ENCODE data around the gene CDON. TPM values are rescaled to one million over a fixed set of nuclear protein-coding genes. Genes with fewer than 3 reads are reported as not detected.

The CDON gene
- total RNA-seq, 2 donors from 2014 or later, result 5.6 to 7.3 TPM

- 34% methylated on average over 10 to 20 of the region's 20 CpGs for WGBS, 2 donors
- DNase-seq (peak; percentile 68 to 79 (median 68)), ATAC-seq (peak; percentile 82)
- Histone ChIP-seq H3K9me3 (no peaks in the 10 kb centered on the region), H3K4me3 (no peak overlapping the region), H3K4me1 (peaks cover 6% of the 10 kb centered on the region), H3K27ac (no peak overlapping the region), H3K27me3 (no peaks in the 10 kb centered on the region), H3K36me3 (replicated peaks in 1 of 2; ENCODE audit: insufficient read depth in 1 of 2, low read depth in 2 of 2) (no peaks in the 10 kb centered on the region)
- TF ChIP-seq POLR2A (IDR thresholded peaks at IDR 0.05), result no peak
- peak; percentile 54 to 76 (median 70) for TF ChIP-seq CTCF (IDR thresholded peaks at IDR 0.05)
- intact Hi-C loops (cut with DNase I), result loop anchor here (5.0 kb wide), 1 partner anchor 255 kb away; no protein-coding TSS in a partner anchor
Observed at GRCh38 chr11:125941619-125942611, 120.8 kb downstream of the CDON start.

- intact Hi-C loops (cut with DNase I), result loop anchor here (5.0 kb wide), 1 partner anchor 256 kb away; no protein-coding TSS in a partner anchor
Observed at GRCh38 chr11:125941267-125941618, 121.4 kb downstream of the CDON start.

GRCh38 chr11:125940145-125940544 lies 122.5 kb downstream of the CDON start:
- H3K27ac ChIP-seq, result no peak overlapping the region
- no peaks in the 10 kb centered on the region for H3K9me3 ChIP-seq
- H3K4me3 ChIP-seq, result no peak overlapping the region
- ATAC-seq (no peak), DNase-seq (no peak)
- H3K36me3 ChIP-seq (replicated peaks in 1 of 2; ENCODE audit: insufficient read depth in 1 of 2, low read depth in 2 of 2), result no peaks in the 10 kb centered on the region
- 85 to 93% methylated on average over 4 of the region's 4 CpGs for WGBS, 2 donors
- peaks cover 6% of the 10 kb centered on the region for H3K4me1 ChIP-seq
- intact Hi-C loops (cut with DNase I), result loop anchor here (5.0 kb wide), 1 partner anchor 257 kb away; no protein-coding TSS in a partner anchor
- TF ChIP-seq POLR2A (IDR thresholded peaks at IDR 0.05) (no peak), CTCF (IDR thresholded peaks at IDR 0.05) (no peak)
- no peaks in the 10 kb centered on the region for H3K27me3 ChIP-seq

More at GRCh38 chr11:125941267-125941618, 121.4 kb downstream of the CDON start:
- H3K27ac ChIP-seq, result no peak overlapping the region
- ATAC-seq, result no peak
- no peak overlapping the region for H3K4me3 ChIP-seq
- H3K27me3 ChIP-seq, result no peaks in the 10 kb centered on the region
- peaks cover 6% of the 10 kb centered on the region for H3K4me1 ChIP-seq
- H3K36me3 ChIP-seq (replicated peaks in 1 of 2; ENCODE audit: insufficient read depth in 1 of 2, low read depth in 2 of 2), result no peaks in the 10 kb centered on the region
- DNase-seq, result no peak
- no peaks in the 10 kb centered on the region for H3K9me3 ChIP-seq
- TF ChIP-seq CTCF (IDR thresholded peaks at IDR 0.05) (no peak), POLR2A (IDR thresholded peaks at IDR 0.05) (no peak)
- 69 to 78% methylated on average over 4 of the region's 4 CpGs for WGBS, 2 donors

GRCh38 chr11:125939081-125939521 lies 123.6 kb downstream of the CDON start:
- TF ChIP-seq CTCF (IDR thresholded peaks at IDR 0.05) (no peak), POLR2A (IDR thresholded peaks at IDR 0.05) (no peak)

More at GRCh38 chr11:125939081-125939521, 123.6 kb downstream of the CDON start:
- WGBS, 2 donors, result 66 to 68% methylated on average over 3 to 4 of the region's 4 CpGs
- no peak overlapping the region for H3K4me3 ChIP-seq
- no peak for DNase-seq
- H3K4me1 ChIP-seq, result peaks cover 6% of the 10 kb centered on the region
- no peaks in the 10 kb centered on the region for H3K27me3 ChIP-seq
- H3K36me3 ChIP-seq (replicated peaks in 1 of 2; ENCODE audit: insufficient read depth in 1 of 2, low read depth in 2 of 2), result no peaks in the 10 kb centered on the region
- no peak for ATAC-seq
- H3K27ac ChIP-seq, result no peak overlapping the region
- no peaks in the 10 kb centered on the region for H3K9me3 ChIP-seq
- intact Hi-C loops (cut with DNase I), result no loop called here

Measured in body of pancreas (tissue), 4 donors.